GM21381 (cell line): ENCODE results near the gene NUP93.
"Not testable (repeated sequence)": the region's sequence is repeated elsewhere in the genome, so short reads cannot be mapped to it uniquely, and the experiment has no call there.

Experiments
- ATAC-seq: cut with Tn5 transposase; IDR thresholded peaks from one replicate; pipeline ENCODE4 v1.9.1; 2021; ENCODE audit warnings: mild to moderate bottlenecking, moderate library complexity; ENCODE audit not compliant: unreplicated experiment

Gene NUP93

DNA sequence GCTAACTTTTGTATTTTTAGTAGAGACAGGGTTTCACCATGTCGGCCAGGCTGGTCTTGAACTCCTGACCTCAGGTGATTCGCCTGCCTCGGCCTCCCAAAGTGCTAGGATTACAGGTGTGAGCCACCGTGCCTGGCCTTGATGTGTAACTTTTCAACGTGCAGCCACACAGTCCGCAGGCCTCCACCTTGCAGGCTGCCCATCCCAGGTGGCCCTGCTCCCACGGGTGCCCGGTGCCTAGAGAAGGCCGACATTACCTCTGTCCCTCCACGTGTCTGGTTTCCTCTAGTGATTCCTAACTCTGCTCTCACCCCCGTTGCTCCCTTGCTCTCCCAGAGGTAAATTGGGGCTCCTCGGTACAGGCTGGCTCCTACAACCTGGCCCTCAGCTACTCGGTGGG is 155.0 kb downstream of the NUP93 start:
- ATAC-seq, result not testable (repeated sequence)

DNA sequence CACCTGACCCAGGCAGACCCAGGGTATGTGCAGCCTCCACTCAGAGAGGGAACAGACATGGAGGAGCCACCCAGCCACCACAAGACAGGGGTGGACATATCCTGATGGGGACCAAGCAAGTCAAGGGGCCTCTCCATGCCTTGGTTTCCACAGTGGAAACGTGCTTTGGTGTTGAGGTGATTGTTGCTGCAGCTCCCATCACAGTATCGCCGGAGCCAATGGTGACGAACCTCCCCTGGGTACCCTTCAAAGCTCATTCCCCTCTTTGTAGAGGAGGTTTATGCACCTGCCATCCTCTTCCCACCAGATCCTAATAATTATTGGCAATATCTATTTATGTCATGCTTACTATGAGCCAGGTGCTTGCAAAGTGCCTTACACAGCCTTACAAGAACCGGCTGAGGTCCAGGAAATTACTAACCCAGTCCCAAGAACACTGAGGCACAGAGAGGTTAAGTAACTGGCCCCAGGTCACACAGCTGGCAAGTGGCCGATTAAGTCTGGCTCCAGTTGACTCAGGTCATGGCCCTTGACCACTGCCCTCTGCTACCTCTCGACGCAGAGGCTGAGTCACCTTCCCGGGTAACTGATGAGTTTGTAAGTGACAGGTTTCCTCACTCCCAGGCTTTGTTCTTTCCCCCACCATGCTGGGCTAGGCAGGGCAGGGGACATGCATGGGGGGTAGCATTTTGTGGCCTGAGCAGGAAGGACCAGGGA is 155.7 kb downstream of the NUP93 start:
- no peak for ATAC-seq

DNA sequence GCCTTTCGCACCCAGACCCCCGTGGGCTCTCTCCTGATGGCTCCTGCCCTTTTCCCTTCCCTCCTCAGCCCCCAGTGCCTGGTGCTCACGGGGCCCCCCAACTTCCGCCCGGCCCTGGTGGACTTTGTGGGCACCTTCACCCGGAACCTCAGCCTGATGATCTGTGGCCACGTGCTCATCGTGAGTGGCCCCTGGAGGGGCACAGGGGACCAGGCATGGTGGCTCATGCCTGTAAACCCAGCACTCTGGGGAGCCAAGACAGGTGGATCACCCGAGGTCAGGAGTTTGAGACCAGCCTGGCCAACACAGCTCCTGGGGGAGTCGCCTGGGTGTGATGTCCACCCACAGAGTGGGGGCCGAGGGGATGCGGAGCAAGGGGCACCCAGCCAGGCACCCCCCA is 156.4 kb downstream of the NUP93 start:
- no peak for ATAC-seq

DNA sequence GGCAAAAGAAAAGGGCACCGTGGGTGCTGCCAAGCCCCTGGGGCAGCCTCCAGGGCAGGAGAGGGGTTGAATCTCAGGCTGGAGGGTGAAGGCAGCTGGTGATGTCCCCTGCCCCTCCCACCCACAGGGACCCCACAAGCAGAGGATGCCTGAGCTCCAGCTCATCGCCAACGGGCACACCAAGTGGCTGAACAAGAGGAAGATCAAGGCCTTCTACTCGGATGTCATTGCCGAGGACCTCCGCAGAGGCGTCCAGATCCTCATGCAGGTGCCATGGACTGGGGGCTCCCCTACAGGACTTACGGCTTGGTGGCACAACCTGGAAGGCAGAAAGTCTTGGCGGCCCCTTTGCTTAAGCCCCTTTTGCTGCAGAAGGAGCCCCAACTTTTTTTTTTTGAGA is 156.9 kb downstream of the NUP93 start:
- no peak for ATAC-seq

DNA sequence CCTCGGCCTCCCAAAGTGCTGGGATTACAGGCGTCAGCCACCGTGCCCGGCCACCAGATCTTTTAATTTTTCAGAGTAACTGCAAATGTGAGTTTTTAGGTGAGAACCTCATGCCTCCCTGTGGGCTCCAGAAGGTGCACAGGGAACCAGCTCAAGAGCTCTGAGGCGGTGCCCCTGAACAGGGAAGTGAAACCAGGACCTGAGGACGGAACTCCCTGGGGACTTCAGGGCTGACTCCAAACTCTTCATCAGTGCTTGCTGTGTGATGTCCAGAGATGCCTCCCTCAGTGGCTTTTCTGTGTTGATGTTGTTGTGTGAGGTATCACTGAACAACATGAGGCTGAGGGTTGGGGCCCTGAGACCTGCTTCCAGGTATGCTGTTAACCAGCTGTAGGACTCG is 158.9 kb downstream of the NUP93 start:
- no peak for ATAC-seq

DNA sequence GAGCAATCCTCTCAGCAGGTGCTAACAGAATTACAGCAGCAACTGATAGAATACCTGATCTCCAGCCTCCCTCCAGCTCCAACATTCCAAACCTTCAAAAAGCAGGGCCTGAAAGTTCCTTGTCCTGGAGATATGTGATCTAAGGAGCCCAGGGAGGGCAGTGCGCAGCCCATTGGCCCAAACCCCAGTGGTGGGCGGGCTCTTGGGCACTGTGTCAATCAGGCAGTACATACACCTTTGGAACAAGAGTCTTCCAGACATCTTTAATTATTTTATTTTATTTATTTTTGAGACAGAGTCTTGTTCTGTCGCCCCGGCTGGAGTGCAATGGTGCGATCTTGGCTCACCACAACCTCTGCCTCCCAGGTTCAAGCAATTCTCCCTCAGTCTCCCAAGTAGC is 159.3 kb downstream of the NUP93 start:
- no peak for ATAC-seq

DNA sequence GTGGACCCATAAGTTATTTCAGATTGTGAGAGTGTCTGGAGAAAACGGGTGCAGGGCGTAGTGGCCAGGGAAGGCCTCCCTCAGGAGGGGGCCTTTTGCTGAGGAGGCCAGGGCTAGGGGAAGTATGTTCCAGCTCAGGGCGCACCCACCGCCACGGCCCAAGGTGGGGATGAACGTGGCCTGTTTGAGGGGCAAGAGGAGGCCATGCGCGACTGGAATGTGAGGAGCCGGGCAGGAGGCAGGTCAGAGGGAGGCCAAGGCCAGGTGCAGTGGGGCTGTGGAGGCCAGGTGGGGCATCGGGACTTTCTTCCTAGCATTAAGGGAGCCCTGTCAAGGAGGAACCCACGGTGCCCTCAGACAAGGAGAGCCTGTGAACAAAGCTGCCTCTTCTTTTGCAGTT is 161.8 kb downstream of the NUP93 start:
- no peak for ATAC-seq

DNA sequence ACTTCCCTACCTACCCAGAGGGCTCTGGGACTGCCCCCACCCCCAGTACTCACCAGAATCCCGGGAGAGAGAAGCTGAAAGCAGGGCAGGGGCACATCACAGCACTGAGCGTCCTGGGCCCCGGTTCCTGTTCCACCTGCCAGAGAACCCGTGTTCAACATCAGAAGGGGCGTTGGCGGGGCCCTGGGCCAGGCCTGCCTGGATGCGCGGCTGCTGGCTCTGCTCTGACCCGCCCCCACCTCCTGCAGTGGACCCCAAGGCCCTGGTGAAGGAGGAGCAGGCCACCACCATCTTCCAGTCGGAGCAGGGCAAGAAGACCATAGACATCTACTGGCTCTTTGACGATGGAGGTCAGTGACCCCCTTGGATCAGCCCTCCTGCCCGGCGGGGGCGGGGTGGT is 162.8 kb downstream of the NUP93 start:
- ATAC-seq, result no peak

DNA sequence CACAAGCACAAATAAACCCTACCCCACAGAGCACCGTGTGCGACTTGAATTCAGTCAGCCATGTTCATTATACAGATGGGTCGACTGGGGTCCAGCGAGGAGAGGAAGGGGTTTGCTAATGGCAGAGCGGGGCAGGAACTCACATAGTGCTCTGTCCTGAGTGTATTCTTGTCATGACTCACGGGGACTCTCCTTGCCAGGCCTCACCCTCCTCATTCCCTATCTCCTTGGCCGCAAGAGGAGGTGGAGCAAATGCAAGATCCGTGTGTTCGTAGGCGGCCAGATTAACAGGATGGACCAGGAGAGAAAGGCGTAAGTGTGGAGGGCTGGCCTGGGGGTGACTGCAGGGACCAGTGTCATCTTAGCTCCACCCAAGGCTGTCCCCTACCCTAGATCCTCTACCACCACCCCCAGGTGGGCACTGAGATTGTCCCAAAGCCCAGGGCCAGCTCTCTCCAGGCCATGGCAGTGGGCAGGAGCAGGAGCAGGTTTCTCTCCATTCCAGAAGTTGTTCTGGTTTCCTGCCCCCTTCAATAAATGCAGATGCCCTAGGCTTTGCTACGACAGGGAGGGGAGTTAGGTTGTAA is 164.5 kb downstream of the NUP93 start:
- ATAC-seq, result no peak

DNA sequence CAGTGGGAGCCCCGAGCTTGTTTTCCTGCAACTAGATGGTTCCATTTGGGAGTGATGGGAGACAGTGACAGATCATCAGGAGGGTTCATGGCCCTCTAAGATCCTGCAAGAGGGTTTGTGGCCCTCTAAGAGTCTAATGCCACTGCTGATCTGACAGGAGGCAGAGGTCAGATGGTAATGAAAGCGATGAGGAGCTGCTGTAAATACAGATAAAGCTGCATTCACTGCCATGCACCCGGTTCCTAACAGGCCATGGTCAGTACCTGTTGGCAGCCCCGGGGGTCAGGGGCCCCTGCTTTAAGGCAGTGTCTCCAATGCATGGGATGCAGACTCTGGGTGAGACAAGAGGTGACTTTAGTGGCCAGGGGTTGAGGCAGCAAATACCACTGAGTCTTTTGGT is 165.9 kb downstream of the NUP93 start:
- no peak for ATAC-seq

DNA sequence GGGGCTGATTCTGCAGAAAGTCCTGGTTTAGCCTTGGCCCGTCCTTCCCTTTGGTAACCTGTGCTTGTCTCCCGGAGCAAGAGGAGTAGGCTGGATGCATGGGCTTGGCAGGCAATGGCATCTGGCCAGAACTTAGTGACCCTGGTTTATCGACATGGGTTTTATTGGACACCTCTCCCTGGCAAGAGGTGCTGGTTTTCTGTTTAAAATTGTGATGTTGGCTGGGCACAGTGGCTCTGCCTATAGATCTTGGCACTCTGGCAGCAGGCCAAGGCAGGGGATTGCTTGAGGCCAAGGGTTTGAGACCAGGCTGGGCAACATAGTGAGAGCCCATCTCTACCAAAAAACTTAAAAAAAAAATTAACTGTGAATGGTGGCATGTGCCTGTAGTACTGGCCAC is 166.3 kb downstream of the NUP93 start:
- no peak for ATAC-seq

DNA sequence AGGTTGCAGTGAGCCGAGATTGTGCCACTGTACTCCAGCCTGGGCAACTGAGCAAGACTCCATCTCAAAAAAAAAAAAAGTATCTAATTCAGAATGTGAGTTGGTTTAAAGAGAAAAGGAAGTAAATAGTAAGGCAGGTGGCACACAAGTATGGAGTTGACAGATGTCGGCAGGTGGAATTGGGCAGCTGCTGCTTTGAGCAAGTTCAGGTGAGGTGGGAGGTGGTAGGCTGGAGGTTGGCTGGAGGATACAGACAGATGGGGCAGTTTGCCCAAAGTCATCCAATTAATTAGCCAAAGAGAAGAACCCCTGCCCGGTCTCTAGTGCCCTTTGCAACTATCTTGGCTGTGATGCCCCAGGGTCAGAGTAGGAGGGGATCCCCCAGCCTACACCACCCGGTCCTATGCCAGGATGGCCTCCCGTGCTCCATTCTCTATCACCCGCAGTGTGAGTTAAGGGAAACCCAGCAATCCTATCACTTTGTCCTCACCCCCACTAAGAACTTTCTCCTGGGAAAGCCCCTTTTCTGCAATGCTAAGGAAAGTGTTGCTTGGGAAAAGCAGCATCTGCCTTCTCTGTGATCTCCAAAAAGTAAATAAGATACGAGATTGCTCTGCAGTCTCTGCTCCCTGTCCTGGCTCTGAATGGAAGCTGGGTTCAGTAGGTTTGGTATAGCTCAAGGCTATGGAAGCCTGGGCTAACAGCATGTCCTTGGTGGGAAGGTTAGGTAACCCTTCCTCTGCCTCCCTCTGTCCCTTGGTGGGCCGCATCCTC is 167.3 kb downstream of the NUP93 start:
- ATAC-seq, result no peak

DNA sequence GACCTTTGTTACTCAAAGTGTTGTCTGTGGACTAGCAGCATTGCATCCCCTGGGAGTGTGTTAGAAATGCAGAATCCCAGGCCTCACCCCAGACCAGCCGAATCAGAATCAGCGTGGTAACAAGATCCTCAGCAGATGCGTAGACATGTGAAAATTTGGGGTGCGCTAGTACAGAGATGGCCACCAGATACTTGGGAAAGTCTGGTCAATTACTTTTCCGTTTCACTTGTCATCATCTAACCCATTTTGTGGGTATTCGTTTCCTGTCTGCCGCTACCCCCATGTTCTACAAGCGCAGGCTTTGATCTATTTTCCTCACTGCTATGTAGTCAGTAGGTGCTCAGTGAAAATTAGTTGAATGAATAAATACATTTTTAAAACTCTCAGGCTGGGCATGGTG is 168.9 kb downstream of the NUP93 start:
- ATAC-seq, result no peak
